ENCODE measurements around the gene ZNF415.

DNA sequence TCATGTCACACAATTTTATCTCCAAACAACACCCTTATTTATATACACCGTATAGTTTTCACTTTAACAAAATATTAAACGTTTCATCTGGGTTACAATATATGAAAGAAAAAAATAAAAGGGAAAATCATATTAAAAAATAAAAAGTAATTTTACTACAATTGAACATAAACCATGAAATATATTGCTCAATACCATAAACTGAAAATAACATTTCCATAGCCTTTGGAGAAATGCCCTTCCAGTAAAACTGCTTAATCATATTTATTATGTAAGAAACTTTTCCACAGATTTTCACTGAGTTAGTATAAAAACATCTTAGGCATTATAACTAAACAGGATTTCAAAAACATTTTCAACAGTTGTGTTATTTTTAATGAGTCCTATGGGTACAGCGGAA is 27.6 kb upstream of the ZNF415 start:
- TF ChIP-seq, protein P1, sequence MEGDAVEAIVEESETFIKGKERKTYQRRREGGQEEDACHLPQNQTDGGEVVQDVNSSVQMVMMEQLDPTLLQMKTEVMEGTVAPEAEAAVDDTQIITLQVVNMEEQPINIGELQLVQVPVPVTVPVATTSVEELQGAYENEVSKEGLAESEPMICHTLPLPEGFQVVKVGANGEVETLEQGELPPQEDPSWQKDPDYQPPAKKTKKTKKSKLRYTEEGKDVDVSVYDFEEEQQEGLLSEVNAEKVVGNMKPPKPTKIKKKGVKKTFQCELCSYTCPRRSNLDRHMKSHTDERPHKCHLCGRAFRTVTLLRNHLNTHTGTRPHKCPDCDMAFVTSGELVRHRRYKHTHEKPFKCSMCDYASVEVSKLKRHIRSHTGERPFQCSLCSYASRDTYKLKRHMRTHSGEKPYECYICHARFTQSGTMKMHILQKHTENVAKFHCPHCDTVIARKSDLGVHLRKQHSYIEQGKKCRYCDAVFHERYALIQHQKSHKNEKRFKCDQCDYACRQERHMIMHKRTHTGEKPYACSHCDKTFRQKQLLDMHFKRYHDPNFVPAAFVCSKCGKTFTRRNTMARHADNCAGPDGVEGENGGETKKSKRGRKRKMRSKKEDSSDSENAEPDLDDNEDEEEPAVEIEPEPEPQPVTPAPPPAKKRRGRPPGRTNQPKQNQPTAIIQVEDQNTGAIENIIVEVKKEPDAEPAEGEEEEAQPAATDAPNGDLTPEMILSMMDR (IDR thresholded peaks at IDR 0.05; ENCODE audit: low read depth, low read length): no peak
- no peak for TF ChIP-seq POLR2A (IDR thresholded peaks at IDR 0.05; ENCODE audit: extremely low read depth, insufficient read length)
- TF ChIP-seq, protein P2, sequence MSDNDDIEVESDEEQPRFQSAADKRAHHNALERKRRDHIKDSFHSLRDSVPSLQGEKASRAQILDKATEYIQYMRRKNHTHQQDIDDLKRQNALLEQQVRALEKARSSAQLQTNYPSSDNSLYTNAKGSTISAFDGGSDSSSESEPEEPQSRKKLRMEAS (IDR thresholded peaks at IDR 0.05; ENCODE audit: low read depth, low read length): no peak
- no peak for TF ChIP-seq MYC (IDR thresholded peaks at IDR 0.05; ENCODE audit: low read depth, low read length)

Measured in NB4 (cell line).